ENCODE data around the gene PTPN6. TPM values are rescaled to one million over a fixed set of nuclear protein-coding genes. Genes with fewer than 3 reads are reported as not detected.
A peak's percentile ranks its signal among the peaks of the same experiment; 100 is the strongest.

PTPN6 gene
- total RNA-seq, 2 donors from 2014 or later: 40.0 to 43.9 TPM

- no peak for ATAC-seq
- intact Hi-C loops (cut with DNase I, micrococcal nuclease): no loop called here
- DNase-seq: no peak
These were observed 29.6 kb upstream of the PTPN6 start for GRCh38 chr12:6921539-6921938.

GRCh38 chr12:6921996-6922946, 28.9 kb upstream of the PTPN6 start:
- ATAC-seq (no peak), DNase-seq (no peak)
- intact Hi-C loops (cut with DNase I, micrococcal nuclease): no loop called here

- DNase-seq (no peak), ATAC-seq (no peak)
- intact Hi-C loops (cut with DNase I, micrococcal nuclease): no loop called here
These were observed 28.0 kb upstream of the PTPN6 start for GRCh38 chr12:6923003-6923732.

- intact Hi-C loops (cut with DNase I, micrococcal nuclease): no loop called here
- ATAC-seq (no peak), DNase-seq (no peak)
These were observed 27.3 kb upstream of the PTPN6 start for GRCh38 chr12:6923851-6924250.

GRCh38 chr12:6925239-6925539, 26.0 kb upstream of the PTPN6 start:
- ATAC-seq (no peak), DNase-seq (no peak)
- intact Hi-C loops (cut with DNase I, micrococcal nuclease): no loop called here

GRCh38 chr12:6925540-6926279, 25.4 kb upstream of the PTPN6 start:
- ATAC-seq: peak; percentile 70
- intact Hi-C loops (cut with DNase I, micrococcal nuclease): no loop called here

GRCh38 chr12:6927379-6928021, 23.7 kb upstream of the PTPN6 start, which contains the start of gene ATN1:
ATN1 (plus strand) TSS chr12:6927959; CDS start chr12:6934002, 6,043 bp downstream.
- ATAC-seq (peak; percentile 53), DNase-seq (peak; percentile 77 to 87)
- intact Hi-C loops (cut with DNase I, micrococcal nuclease): no loop called here

More at GRCh38 chr12:6925540-6926279, 25.4 kb upstream of the PTPN6 start:
- peak; percentile 55 to 85 for DNase-seq

- ATAC-seq (peak; percentile 12), DNase-seq (no peak)
- intact Hi-C loops (cut with DNase I, micrococcal nuclease): no loop called here
These were observed 23.0 kb upstream of the PTPN6 start for GRCh38 chr12:6928022-6928702.

- no peak for ATAC-seq
- intact Hi-C loops (cut with DNase I, micrococcal nuclease): no loop called here
These were observed 22.3 kb upstream of the PTPN6 start for GRCh38 chr12:6928703-6929407.

GRCh38 chr12:6929466-6930452, 21.4 kb upstream of the PTPN6 start:
- no peak for ATAC-seq
- no peak for DNase-seq
- intact Hi-C loops (cut with DNase I, micrococcal nuclease): no loop called here

More at GRCh38 chr12:6928703-6929407, 22.3 kb upstream of the PTPN6 start:
- no peak for DNase-seq

GRCh38 chr12:6932766-6933165, 18.4 kb upstream of the PTPN6 start:
- DNase-seq (no peak), ATAC-seq (no peak)
- intact Hi-C loops (cut with DNase I, micrococcal nuclease): no loop called here

GRCh38 chr12:6934110-6934509, 17.0 kb upstream of the PTPN6 start:
- intact Hi-C loops (cut with DNase I, micrococcal nuclease): no loop called here
- DNase-seq (no peak), ATAC-seq (no peak)

GRCh38 chr12:6935371-6936193, 15.6 kb upstream of the PTPN6 start:
- no peak for DNase-seq
- intact Hi-C loops (cut with DNase I, micrococcal nuclease): no loop called here
- ATAC-seq: no peak

GRCh38 chr12:6936194-6936635, 14.9 kb upstream of the PTPN6 start:
- ATAC-seq: no peak

GRCh38 chr12:6936636-6937480, 14.3 kb upstream of the PTPN6 start:
- DNase-seq (no peak), ATAC-seq (peak; percentile 6)
- intact Hi-C loops (cut with DNase I, micrococcal nuclease): no loop called here

More at GRCh38 chr12:6936194-6936635, 14.9 kb upstream of the PTPN6 start:
- intact Hi-C loops (cut with DNase I, micrococcal nuclease): no loop called here
- DNase-seq: no peak
